Measurements from ENCODE around the gene HHLA2. TPM values are rescaled to one million over a fixed set of nuclear protein-coding genes. Genes with fewer than 3 reads are reported as not detected.

The HHLA2 gene
- total and polyA plus RNA-seq, 9 donors, result 0.12 to 1.1 (median 0.24) TPM; not detected in 5

DNA sequence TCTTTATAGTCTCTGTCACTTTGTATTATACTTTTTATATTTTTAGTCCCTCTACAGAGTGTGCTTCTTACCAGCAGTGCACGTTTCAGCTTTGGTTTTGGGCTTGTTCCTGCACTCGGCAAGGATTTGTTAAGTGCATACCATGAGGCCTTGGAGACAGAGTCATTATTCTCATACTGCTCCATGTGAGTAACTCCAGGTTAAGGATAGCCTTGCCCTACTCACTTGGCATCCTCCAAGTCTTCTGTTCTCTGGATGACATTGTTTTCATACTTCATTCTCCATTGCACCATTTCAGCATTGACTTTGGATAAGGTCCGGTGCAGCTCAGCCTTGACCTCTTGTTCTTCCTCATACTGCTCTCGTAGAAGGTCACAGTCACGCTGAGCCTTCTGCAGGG is 117.7 kb downstream of the HHLA2 start:
- no peaks in the 10 kb centered on the region for H3K27me3 ChIP-seq
- DNase-seq, result no peak
- no peak overlapping the region for H3K27ac ChIP-seq
- WGBS, 3 donors, result 37 to 71% (median 52%) methylated on average over 5 of the region's 5 CpGs
- intact Hi-C loops (cut with DNase I), result no loop called here
- no peaks in the 10 kb centered on the region for H3K36me3 ChIP-seq
- no peaks in the 10 kb centered on the region for H3K4me1 ChIP-seq (ENCODE audit: insufficient read depth)
- no peak overlapping the region for H3K4me3 ChIP-seq
- TF ChIP-seq EP300 (IDR thresholded peaks at IDR 0.05) (no peak), POLR2A (IDR thresholded peaks at IDR 0.05) (no peak)
- TF ChIP-seq, protein P1, sequence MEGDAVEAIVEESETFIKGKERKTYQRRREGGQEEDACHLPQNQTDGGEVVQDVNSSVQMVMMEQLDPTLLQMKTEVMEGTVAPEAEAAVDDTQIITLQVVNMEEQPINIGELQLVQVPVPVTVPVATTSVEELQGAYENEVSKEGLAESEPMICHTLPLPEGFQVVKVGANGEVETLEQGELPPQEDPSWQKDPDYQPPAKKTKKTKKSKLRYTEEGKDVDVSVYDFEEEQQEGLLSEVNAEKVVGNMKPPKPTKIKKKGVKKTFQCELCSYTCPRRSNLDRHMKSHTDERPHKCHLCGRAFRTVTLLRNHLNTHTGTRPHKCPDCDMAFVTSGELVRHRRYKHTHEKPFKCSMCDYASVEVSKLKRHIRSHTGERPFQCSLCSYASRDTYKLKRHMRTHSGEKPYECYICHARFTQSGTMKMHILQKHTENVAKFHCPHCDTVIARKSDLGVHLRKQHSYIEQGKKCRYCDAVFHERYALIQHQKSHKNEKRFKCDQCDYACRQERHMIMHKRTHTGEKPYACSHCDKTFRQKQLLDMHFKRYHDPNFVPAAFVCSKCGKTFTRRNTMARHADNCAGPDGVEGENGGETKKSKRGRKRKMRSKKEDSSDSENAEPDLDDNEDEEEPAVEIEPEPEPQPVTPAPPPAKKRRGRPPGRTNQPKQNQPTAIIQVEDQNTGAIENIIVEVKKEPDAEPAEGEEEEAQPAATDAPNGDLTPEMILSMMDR (IDR thresholded peaks at IDR 0.05), result no peak
- H3K9me3 ChIP-seq, result no peaks in the 10 kb centered on the region

DNA sequence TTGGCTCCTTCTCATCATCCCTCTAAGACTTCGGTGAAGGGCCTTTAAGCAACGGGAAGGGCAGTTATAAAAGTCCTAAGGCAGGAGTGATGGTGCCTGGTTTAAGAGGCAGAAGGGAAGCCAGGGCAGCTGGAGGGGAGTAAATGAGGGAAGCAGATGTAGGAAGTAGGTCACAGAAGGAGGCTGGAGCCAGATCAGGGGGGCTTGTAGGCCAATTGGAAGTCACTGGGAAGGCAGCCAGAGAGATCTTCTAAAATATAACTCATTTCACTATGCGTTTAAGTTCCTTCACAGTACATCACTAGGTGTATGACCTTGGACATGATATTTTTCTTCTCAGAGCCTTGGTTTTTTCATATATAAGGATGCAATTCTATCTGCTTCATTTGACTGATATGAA is 119.3 kb downstream of the HHLA2 start:
- Histone ChIP-seq H3K9me3 (no peaks in the 10 kb centered on the region), H3K4me3 (no peak overlapping the region), H3K27me3 (no peaks in the 10 kb centered on the region), H3K27ac (no peak overlapping the region), H3K36me3 (no peaks in the 10 kb centered on the region), H3K4me1 (ENCODE audit: insufficient read depth) (no peaks in the 10 kb centered on the region)
- TF ChIP-seq EP300 (IDR thresholded peaks at IDR 0.05), result no peak
- TF ChIP-seq, protein P1 (IDR thresholded peaks at IDR 0.05), result no peak
- no peak for TF ChIP-seq POLR2A (IDR thresholded peaks at IDR 0.05)
- intact Hi-C loops (cut with DNase I), result no loop called here
- 48 to 55% (median 53%) methylated on average over 3 of the region's 3 CpGs for WGBS, 3 donors
- no peak for DNase-seq

DNA sequence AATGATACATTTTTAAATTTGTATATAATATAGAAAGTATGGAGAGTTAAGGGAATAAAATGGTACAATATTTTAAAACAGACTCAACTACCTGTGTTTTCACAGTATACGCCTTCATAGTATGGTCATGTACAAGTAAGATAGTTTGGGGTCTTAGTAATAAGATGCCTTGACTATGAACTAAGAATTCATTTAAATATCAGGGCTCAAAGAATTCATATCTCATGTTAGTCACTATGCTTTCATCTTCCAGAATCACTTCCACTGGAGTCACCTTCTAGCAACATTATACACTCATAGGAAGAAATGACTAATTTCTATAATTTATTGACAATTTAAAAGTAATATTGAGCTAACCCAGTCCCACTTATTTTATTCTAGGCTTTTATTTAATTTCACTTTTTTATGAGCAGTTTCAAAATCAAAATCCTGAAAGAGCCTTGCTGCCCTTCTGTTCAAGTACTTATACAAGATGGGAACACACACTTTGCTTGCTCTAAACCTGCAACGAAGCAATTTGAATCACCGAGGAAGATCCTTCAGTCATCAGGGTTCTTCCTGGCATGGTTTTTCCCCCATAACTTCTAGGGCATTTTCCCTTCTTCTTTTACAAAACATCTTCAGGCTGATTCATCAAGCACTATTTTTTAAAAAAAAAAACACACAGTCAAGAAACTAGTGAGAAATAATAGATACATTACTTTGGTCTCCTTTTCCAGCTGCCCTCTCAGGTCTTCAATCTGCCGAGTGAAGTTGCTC is 119.9 kb downstream of the HHLA2 start:
- intact Hi-C loops (cut with DNase I), result no loop called here
- no peak for DNase-seq
- no peaks in the 10 kb centered on the region for H3K4me1 ChIP-seq (ENCODE audit: insufficient read depth)
- no peaks in the 10 kb centered on the region for H3K27me3 ChIP-seq
- no peak overlapping the region for H3K27ac ChIP-seq
- TF ChIP-seq EP300 (IDR thresholded peaks at IDR 0.05) (no peak), POLR2A (IDR thresholded peaks at IDR 0.05) (no peak)
- TF ChIP-seq, protein P1 (IDR thresholded peaks at IDR 0.05), result no peak
- H3K36me3 ChIP-seq, result no peaks in the 10 kb centered on the region
- no peak overlapping the region for H3K4me3 ChIP-seq
- no peaks in the 10 kb centered on the region for H3K9me3 ChIP-seq
- WGBS, 3 donors, result 86 to 93% (median 89%) methylated on average over 4 of the region's 4 CpGs

DNA sequence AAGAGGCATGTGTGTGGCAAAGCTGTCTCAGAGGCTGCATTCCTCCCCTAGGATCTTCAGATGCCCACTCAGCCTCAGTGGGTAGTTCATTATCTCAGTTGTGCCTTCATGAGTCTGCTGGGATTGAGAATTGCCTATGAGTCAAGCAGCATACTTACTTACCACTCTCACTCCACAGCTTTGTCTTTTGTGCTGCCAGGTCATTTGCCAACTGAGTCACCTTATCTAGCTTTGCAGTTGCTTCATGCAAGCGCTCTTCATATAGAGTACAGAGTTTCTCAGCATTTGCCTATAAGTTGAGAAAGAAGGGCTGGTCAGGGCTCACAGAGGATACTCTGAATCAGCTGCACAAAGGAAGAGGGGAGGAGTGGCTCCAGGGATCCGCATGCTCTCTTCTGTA is 124.6 kb downstream of the HHLA2 start:
- no peak for DNase-seq
- H3K36me3 ChIP-seq, result no peaks in the 10 kb centered on the region
- H3K27ac ChIP-seq, result no peak overlapping the region
- no peaks in the 10 kb centered on the region for H3K27me3 ChIP-seq
- 95 to 98% (median 97%) methylated on average over 2 of the region's 2 CpGs for WGBS, 3 donors
- no peak overlapping the region for H3K4me3 ChIP-seq
- intact Hi-C loops (cut with DNase I), result no loop called here
- no peaks in the 10 kb centered on the region for H3K9me3 ChIP-seq
- H3K4me1 ChIP-seq (ENCODE audit: insufficient read depth), result no peaks in the 10 kb centered on the region
- TF ChIP-seq EP300 (IDR thresholded peaks at IDR 0.05) (no peak), POLR2A (IDR thresholded peaks at IDR 0.05) (no peak)
- TF ChIP-seq, protein P1 (IDR thresholded peaks at IDR 0.05), result no peak

Other genes starting within 250 kb of the HHLA2 start
- gene CD47, start 205.5 kb upstream of the HHLA2 start, total RNA-seq, result 100 to 1,000 TPM in 1 of 7 donors, 10 to 100 TPM in 6; 48.9 to 137 (median 55.8) TPM
- gene CD47, start 205.5 kb upstream of the HHLA2 start, polyA plus RNA-seq, result 100 to 1,000 TPM in 1 of 2 donors, 10 to 100 TPM in 1; 24.1 to 148 TPM
- gene IFT57, start 74.1 kb upstream of the HHLA2 start, total RNA-seq, result 100 to 1,000 TPM in 1 of 7 donors, 10 to 100 TPM in 6; 41.3 to 155 (median 52.8) TPM
- 10 to 100 TPM; 31.0 to 32.6 TPM for gene IFT57, start 74.1 kb upstream of the HHLA2 start, polyA plus RNA-seq
- gene MYH15, start 214.0 kb downstream of the HHLA2 start, total RNA-seq, result under 1 TPM in 4 of 7 donors, not detected in 3; 0.07 to 0.57 (median 0.11) TPM
- under 1 TPM; 0.05 to 0.17 TPM for gene MYH15, start 214.0 kb downstream of the HHLA2 start, polyA plus RNA-seq